GM21515 (cell line): ENCODE results near the gene HS3ST1.
"Not testable (repeated sequence)": the region's sequence is repeated elsewhere in the genome, so short reads cannot be mapped to it uniquely, and the experiment has no call there.

ENCODE experiments used
- ATAC-seq: cut with Tn5 transposase; IDR thresholded peaks from one replicate; pipeline ENCODE4 v1.9.1; 2021; ENCODE audit not compliant: unreplicated experiment

Gene HS3ST1

GRCh38 chr4:11407551-11407950 is 21.1 kb downstream of the HS3ST1 start:
- no peak for ATAC-seq

- ATAC-seq, result no peak
Measured at GRCh38 chr4:11404431-11404830, 24.3 kb downstream of the HS3ST1 start.

DNA sequence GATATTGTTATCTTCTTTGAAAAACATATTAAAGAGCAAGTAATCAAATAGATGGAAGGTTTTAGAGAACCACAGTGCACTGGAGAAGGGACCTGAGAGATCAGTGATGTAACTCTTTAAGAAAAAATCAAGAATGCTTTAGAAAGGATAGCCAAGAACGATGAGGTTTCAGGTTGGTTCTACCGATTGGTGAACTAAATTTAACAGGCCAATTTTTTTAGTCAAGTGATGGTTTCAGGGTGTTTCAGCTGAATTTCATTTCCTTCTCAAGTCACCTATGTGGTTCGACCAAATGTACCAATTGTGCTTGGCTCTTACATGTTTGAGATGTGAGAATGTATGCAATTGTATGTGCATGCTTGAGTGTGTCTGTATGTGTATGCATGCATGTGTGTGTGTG is 26.5 kb downstream of the HS3ST1 start:
- ATAC-seq, result peak; percentile 61

- ATAC-seq, result no peak
Measured at GRCh38 chr4:11399461-11399971, 29.2 kb downstream of the HS3ST1 start.

- peak; percentile 66 for ATAC-seq
Measured at GRCh38 chr4:11397819-11398610, 30.7 kb downstream of the HS3ST1 start.

- ATAC-seq, result no peak
Measured at GRCh38 chr4:11397146-11397545, 31.5 kb downstream of the HS3ST1 start.

DNA sequence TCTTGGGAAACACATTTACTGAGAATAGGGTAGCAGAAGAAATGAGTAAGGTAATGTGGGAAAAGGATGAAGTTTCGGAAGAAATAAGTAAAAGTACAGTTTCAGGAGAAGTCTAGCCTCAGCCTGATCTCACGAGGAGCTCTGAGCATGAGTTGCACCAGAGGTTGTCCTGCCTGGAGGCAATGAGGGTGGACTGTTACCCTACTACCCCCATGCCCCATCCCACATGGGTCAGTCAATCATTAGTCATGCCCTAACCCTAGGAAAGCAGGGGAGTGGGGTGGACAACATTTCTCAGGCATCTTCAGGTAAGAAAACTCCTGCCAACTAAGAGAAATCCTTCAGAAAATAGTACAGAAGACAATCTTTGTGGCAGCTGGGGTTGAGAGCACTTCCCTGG is 35.1 kb downstream of the HS3ST1 start:
- ATAC-seq, result no peak

- ATAC-seq, result not testable (repeated sequence)
Measured at GRCh38 chr4:11384072-11384471, 44.6 kb downstream of the HS3ST1 start.

DNA sequence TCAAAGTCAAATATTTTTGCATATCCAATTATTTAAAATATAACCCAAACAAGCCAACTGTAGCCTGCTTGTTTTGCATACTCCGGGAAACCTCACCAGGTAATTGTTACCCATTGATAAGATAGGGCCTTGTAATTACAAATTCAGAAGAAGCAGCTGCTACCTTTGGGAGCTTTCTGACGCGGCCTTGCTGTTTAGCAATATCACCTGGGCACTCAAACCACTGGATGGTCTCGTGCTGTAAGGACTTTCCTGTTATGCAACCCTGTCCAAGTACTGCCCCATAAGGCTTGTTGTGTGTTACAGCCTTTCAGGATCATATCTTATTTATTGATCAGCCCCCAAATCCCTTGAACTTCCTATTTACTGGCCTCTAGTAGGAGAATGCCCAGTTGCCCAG is 52.1 kb downstream of the HS3ST1 start:
- ATAC-seq, result no peak

GRCh38 chr4:11376146-11376545 is 52.5 kb downstream of the HS3ST1 start:
- no peak for ATAC-seq

DNA sequence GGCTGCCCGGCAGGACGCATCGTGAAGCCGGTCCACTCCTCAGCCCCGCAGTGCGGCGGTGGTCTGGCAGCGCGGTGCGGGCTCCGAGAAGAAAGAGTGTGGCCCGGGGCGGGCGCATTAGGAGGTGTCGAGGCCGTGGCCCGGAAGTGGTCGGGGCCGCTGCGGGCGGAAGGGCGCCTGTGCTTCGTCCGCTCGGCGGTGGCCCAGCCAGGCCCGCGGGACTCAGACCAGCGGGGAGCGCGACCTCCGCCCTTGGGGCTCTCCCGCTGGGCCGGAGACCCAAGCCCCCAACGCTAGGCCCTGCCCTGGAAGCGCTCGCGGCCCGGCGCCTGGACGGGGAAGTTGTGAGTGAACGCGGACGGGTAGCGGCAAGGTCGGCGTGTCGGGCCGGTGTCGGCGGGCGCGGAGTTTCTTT is 60.0 kb downstream of the HS3ST1 start:
- no peak for ATAC-seq

DNA sequence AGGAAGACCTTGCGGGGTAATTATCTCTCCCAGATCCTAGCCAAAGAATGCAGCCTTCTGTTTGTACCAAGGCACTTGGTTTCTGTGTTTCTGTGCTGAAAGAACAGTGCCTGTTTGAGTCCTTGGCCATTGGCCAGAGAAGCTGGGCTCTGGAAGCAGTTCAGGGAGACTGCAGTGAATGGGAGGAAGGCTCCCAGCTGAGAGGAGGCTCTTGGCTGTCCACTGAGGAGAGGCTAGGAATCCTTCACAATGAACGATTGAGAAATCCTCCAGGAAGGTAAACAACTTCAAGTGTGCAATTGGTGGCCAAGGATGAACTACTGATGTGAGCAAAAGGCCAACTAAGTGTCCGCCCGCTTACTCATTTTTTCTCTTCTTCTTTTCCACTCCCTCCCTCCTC is 61.3 kb downstream of the HS3ST1 start:
- no peak for ATAC-seq

GRCh38 chr4:11366859-11367258 is 61.8 kb downstream of the HS3ST1 start:
- ATAC-seq, result no peak

- no peak for ATAC-seq
Measured at GRCh38 chr4:11365039-11365438, 63.7 kb downstream of the HS3ST1 start.

GRCh38 chr4:11359591-11359990 is 69.1 kb downstream of the HS3ST1 start:
- ATAC-seq, result no peak

GRCh38 chr4:11355226-11355625 is 73.5 kb downstream of the HS3ST1 start:
- no peak for ATAC-seq

DNA sequence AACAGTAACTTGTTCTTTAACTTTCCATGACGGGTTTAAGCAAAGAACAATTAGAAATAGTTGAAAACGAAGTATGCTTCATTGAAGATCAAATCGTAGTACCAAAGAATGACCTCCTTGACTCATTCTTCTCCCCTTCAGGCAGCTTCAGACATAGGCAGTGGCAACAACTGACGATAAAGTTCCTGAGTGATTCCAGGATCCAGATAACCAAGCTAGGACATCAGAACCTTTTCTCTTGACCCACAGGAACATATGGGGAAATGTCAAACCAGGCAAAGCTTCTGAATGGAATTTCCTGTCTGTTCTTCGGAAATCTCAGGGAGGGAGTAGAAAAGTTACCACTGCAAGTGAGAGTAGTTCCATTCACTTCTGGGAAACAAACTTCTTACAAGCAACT is 74.2 kb downstream of the HS3ST1 start:
- ATAC-seq, result no peak

DNA sequence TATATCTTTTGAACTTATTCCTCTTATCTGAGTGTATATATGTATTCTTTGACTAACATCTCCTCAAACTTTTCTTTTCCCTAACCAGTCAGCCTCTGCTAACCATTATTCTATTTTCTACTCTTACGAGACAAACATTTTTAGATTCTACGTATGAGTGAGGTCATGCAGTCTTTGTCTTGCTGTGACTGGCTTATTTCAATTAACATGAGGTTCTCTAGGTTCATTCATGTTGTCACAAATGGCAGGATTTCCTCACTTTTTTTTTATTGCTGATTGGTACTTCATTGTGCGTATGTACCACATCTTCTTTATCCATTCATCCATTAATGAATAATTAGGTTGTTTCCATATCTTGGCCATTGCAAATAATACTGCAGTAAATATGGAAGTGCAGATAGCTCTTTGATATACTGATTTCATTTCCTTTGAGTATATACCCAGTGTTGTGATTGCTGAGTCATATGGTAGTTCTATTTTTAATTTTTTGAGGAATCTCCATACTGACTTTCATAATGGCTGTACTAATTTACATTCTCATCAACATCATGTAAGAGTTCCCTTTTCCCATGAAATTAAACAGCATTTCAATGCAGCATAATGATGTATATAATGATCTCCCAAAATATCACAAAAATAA is 80.1 kb downstream of the HS3ST1 start:
- ATAC-seq, result no peak

- ATAC-seq, result no peak
Measured at GRCh38 chr4:11344916-11345315, 83.8 kb downstream of the HS3ST1 start.

DNA sequence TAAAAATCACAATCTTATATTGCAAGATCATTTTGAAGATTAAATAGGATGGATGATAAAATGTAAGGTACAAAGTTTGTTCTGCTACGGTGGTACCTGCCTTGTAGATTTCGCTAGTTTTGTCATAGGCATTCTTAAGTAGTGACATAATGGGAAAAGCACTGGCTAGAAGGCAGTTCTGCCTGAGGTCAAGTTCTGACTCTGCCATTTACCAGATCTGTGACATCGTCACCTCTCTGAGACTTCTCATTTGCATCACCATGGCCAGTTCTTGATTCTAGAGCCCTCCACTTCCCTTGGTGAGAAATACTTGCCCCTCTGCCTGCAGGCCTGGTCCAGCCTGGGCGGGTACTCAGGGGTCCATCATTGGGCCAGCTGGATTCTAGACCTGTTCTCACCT is 85.2 kb downstream of the HS3ST1 start:
- no peak for ATAC-seq
